IPS-NIHi7 (cell line): ENCODE results near the gene KAT6B.

ENCODE experiments used
- DNase-seq: peaks from one replicate; pipeline ENCODE4 v3.0.0; 2012; ENCODE audit warnings: mixed read lengths; ENCODE audit errors: extremely low spot score

Gene KAT6B

DNA sequence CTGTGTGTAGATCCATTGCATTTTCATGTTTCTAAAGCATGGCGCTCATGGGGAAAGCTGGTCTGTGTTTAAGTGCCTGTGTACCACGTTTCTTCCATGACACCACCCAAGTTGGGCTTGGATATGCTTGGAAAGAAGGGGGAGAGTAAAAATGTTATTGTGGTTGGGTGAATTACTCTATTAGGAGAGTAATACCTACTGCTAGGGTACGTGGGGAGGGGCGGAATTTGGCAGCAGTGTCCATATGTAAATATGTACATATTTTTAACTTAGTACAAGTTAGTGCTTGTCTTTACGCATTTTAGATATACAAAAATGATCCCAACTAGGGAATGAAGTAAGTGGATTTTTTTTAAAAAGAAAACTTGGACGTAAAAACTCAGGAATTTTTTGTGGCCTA, 242.1 kb downstream of the KAT6B start:
- no peak for DNase-seq

DNA sequence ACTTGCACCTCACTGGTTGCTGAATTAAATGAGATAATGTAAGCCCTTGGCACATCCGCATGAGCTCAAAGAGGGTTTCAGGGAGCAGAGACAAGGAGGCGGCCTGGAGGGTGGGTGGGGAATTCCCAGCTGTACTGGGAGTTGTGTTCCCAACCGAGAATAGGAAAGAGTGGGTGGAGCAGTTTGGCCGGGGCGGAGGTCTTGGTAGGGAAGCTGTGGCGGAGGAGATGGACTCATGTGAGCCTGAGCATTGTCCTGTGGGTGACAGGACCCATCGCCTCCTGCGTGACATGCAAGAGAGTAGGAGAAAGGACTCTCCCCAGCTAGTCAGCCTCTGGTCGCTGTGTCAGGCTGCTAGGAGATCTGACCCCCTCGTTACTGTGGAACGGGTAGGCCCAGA, 244.1 kb downstream of the KAT6B start:
- DNase-seq, result no peak

DNA sequence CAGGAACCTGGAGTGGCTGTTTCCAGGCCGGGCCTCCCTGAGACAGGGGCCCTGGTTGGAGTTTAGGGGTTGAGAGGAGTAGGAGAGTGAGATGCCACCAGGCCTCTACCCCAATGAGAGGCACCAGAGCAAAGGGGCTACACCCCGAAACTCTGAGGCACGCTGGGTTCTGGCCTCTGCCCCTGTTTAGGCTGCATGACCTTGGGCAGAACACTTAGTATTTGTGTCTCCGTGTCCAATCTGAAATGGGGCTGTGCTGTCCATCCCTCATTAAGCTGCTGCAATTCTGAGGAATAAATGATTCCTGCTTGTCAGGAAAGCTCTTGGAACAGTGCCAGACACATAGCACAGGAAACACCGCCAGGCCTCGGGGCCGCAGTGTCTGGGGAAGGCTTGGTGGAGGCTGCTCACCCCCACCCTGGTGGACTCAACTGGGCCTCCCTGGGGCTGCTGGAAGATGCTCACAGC, 244.6 kb downstream of the KAT6B start:
- DNase-seq, result no peak

DNA sequence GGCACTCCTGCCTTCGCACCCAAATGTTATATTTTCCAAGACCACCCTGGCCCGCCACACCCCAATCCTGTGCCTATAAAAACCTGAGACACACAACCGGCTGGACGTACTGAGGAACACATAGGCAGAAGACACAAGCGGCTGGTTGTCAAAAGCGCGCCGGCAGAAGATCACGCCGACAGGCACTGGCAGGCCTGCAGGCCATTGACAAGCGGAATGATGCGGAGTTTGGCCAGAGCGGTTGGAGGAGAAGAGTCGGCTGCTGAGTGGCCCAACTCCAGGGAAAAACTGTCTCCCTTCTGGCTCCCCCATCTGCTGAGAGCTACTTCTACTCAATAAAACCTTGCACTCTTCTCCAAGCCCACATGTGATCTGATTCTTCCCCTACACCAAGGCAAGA, 245.4 kb downstream of the KAT6B start:
- DNase-seq, result no peak

DNA sequence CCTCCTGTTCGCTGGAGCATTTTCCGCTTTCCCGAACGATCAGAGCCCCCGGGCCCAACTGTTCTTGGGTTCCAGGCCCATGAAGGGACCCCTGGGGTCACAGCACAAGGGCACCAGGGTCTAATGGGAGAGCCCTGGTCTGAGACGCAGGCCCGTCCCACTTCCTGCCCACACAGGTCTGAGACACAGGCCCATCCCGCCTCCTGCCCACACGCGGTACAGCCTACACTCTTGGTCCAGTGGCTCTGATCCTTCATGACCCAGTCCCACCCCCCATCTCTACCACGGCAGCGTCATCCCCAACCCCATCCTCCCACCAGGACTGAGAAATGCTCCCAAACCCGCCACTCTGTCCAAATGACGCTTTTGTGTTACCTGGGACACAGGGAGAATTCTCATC, 246.3 kb downstream of the KAT6B start:
- DNase-seq, result no peak

DNA sequence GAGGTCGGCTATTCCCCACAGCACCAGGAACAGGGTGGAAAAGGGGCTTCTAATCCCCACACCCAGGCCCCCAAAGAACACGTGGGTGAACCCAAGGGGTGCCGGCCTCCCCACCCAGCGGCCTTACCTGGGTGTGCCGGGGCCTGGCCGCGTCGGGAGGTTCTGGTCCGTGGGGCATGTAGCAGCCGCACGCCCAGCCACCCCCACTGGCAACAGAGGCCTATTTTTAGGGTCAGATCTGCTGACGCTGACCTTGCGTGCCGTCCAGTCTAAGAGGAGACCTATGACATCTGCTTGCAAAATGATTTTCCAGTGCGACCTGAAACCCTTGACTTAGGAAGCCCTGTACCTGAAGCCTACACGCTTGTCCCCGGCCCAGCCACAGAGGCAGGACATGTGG, 247.0 kb downstream of the KAT6B start:
- no peak for DNase-seq

DNA sequence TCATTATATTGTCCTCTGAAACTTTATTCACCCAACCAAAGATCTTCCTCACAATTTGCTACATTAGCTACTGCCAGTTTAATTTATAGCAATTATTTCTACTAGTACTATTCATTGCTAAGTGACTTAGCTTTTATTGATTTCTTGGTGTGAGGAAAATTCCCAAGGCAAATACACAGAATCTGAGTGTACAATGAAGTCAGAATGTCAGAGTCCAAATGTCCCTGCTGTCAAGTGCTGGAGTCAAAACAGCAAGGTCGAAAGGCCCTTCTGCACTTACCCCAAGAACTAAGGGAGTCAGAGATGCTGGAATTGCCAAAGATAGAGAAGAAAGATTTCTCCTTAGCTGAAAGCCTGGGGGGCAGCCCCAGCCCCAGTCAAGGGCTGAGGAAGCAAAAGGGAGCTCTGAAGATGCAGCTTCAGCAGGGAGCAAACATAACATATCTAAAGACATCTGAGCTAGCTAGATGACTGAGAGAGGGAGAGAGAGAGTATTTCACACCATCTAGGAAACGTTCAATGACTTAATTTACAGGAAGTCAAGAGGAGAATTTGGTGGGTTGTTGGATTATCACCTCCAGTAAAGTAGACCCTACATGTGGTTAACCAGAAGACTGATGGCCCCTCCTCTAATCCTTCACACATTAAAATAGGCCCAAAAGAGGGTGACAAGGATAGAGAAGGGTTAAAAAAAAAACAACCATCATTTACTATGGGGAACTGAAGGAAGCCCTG, 248.5 kb downstream of the KAT6B start:
- DNase-seq, result no peak

DNA sequence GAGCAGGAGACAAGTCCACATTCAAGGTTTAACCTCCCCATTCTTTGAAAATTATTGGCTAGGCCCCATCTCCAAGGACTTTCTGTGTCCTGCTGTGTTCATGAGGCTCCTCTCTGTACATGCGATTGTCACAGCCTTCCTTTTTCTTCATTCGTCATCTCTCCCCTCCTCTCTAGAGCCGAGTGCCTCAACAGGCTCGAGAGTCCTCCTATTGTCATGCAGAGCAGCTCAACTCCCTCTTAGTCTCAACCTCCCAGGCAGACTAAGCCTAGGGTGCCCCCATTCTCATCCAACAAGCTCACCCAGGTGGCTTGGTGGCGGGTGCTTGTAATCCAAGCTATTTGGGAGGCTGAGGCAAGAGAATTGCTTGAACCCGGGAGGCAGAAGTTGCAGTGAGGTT, 249.9 kb downstream of the KAT6B start:
- no peak for DNase-seq

DNA sequence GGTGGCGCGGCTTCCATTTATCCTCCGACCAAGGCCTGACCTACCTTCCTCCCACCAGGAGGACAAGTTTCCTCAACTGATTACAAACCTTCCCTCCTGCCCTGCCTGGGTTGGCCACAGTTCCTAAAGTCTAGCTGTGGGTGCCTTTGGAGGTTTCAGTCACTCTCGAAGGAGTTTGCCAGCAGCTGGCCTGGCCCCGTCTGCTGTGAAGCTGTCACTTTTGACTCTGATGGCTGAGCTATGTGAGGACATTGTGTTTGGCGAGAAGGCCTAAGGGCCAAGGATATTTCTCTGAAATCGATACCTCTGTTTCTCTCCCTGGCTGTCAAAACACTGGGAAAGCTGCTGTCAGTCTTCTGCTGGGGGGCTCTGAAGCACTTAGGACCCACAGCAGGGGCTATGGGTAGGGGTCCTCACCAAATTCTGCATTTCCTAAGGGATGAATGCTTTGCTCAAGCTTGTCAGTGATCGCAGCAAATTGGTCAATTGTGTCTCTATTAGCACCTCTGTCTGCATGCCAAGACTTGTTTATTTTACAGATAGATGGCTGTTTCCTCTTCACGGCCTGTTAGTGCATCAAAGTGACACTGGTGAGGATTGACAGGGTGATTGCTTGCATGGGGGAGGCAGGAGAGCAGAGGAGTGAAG, 253.2 kb downstream of the KAT6B start:
- DNase-seq, result no peak

DNA sequence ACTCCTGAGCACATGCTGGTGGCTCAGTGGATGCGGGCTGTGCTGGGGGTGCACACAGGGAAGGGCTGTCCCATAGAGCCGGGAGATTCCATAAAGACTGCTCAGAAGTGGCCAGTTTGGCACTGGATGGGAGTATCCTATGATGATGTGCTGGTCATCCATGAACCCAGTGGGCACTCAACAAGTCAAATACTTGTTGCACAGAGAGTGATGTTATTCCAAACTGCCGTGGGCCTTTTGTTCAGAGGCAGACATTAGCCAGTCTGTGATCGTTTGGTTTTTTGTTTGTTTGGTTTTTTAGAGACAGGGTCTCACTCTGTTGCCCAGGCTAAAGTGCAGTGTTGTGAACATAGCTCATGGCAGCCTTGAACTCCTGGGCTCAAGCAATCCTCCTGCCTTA, 254.2 kb downstream of the KAT6B start:
- no peak for DNase-seq

DNA sequence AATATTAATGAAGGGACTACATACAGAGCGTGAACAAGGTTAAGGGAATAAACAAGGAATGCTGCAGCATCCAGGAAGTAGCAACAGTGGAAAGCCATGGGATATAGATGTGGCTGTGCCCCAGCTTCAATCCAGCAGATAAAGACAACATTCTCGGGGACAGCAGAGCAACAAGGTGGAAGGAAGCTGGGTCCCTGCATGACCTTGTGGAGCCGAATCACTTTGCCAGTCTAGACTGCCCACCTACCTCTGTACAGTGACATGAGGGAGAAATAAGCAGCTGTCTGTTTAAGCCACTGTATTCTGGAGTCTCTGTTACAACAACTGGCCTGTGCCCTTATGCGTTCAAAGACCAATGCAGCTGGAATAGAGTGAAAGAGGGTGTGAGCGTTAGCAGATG, 255.0 kb downstream of the KAT6B start:
- no peak for DNase-seq
